Lower lobe of right lung (tissue), 2 donors: Measurements from ENCODE around the gene ZNF592. TPM values are rescaled to one million over a fixed set of nuclear protein-coding genes. Genes with fewer than 3 reads are reported as not detected.
A peak's percentile ranks its signal among the peaks of the same experiment; 100 is the strongest.

ENCODE experiments used
- ATAC-seq, 2 donors: fragments of 200-7000 bp; cut with Tn5 transposase; one replicate each; pipeline ENCODE4 v1.9.1; 2020 to 2022; ENCODE audit warnings: mild to moderate bottlenecking in 2 of 2, moderate library complexity in 2 of 2
- DNase-seq: peaks from one replicate; pipeline ENCODE4 v3.0.0-alpha.2; 2020
- H3K27ac ChIP-seq: fragments of 200-600 bp; one replicate; pipeline ENCODE4 v1.8.0; 2022
- H3K27me3 ChIP-seq: fragments of 200-600 bp; one replicate; pipeline ENCODE4 v1.8.0; 2022; ENCODE audit warnings: low read depth
- H3K36me3 ChIP-seq: fragments of 200-600 bp; one replicate; pipeline ENCODE4 v1.8.0; 2022; ENCODE audit warnings: mild to moderate bottlenecking
- H3K4me1 ChIP-seq: fragments of 200-600 bp; one replicate; pipeline ENCODE4 v1.8.0; 2022
- H3K4me3 ChIP-seq: fragments of 200-600 bp; one replicate; pipeline ENCODE4 v1.8.0; 2022; ENCODE audit warnings: mild to moderate bottlenecking
- H3K9me3 ChIP-seq: fragments of 200-600 bp; one replicate; pipeline ENCODE4 v1.8.0; 2022
- intact Hi-C: fragments of 100-400 bp; cut with DNase I; formaldehyde crosslinking; loops from one replicate; pipeline ENCODE4 v1.11.0; 2022
- total RNA-seq: library from RNA; stranded (reverse); fragmentation: NEBNext Ultra II Directional; extraction: Animal tissue kit (Norgen Biotek cat#: 25700); gene quantifications from one replicate; pipeline ENCODE4 v1.2.1, GENCODE V29; 2021
- TF ChIP-seq, protein P1 (sequence below): fragments of 200-600 bp; IDR thresholded peaks from one replicate; pipeline ENCODE4 v1.8.0; 2022; ENCODE audit warnings: antibody characterized with exemption, mild to moderate bottlenecking
- donor health status: DM: no; HTN: yes; CAD: no; lungs with severe emphysema.

The ZNF592 gene
- total RNA-seq, 1 donor from 2014 or later = 34.8 TPM

DNA sequence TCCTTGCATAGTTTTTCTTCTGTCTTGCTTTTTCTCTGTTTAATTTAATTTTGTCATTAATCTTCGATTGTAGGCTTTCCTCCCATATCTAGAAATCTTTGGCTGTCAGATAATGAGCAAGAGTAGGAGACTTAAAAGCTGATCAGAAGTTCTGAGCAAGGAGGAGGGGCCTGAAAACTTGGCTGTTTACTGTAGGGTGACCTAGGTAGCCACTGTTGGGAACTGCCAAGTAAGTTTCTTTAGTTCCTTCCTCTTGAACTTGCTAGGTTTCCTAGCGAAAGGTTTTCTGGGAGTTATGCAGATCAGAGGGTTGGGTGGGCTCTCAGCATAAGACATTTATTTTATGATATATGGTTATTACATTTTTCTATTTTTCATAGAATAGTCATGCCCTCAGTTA, 83.2 kb downstream of the ZNF592 start:
- no peak for ATAC-seq
- intact Hi-C loops = no loop called here
- H3K27me3 ChIP-seq = no peaks in the 10 kb centered on the region
- H3K4me3 ChIP-seq = no peak overlapping the region
- DNase-seq = no peak
- H3K9me3 ChIP-seq = no peaks in the 10 kb centered on the region
- no peaks in the 10 kb centered on the region for H3K36me3 ChIP-seq
- peaks cover 28% of the 10 kb centered on the region for H3K4me1 ChIP-seq
- TF ChIP-seq, protein P1, sequence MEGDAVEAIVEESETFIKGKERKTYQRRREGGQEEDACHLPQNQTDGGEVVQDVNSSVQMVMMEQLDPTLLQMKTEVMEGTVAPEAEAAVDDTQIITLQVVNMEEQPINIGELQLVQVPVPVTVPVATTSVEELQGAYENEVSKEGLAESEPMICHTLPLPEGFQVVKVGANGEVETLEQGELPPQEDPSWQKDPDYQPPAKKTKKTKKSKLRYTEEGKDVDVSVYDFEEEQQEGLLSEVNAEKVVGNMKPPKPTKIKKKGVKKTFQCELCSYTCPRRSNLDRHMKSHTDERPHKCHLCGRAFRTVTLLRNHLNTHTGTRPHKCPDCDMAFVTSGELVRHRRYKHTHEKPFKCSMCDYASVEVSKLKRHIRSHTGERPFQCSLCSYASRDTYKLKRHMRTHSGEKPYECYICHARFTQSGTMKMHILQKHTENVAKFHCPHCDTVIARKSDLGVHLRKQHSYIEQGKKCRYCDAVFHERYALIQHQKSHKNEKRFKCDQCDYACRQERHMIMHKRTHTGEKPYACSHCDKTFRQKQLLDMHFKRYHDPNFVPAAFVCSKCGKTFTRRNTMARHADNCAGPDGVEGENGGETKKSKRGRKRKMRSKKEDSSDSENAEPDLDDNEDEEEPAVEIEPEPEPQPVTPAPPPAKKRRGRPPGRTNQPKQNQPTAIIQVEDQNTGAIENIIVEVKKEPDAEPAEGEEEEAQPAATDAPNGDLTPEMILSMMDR = no peak
- H3K27ac ChIP-seq = no peak overlapping the region

DNA sequence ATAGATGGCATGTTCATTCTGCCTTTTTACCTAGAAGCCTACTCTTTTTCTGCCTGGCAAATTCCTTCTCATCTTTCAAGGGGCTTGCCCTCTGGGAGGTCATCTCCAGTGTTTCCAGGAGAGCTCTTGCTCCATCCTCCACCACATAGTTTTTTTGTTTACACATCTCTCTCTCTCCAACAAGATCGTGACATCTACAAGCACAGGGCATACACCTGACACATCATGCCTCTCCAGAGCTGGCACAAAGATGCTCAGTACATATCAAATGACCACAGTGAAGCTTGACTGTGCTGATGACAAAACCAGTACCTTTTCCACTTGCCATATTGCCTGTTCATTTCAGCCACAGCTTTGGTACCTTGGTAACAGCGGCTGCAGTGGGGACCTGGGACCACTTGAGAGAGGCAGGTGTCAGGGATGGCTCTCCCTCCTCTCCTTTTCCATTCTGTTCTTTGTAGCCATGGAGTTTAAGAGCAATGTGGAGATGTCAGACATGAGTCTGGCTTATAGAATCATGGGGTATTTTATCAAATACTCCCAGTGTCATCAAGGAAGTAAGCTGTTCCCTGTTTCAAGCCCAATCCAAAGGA, 84.2 kb downstream of the ZNF592 start:
- no peak for DNase-seq
- Histone ChIP-seq H3K9me3 (no peaks in the 10 kb centered on the region), H3K36me3 (no peaks in the 10 kb centered on the region), H3K27ac (no peak overlapping the region), H3K27me3 (no peaks in the 10 kb centered on the region), H3K4me1 (peaks cover 25% of the 10 kb centered on the region), H3K4me3 (no peak overlapping the region)
- intact Hi-C loops = no loop called here
- peak; percentile 15 to 27 for ATAC-seq
- TF ChIP-seq, protein P1 = no peak

DNA sequence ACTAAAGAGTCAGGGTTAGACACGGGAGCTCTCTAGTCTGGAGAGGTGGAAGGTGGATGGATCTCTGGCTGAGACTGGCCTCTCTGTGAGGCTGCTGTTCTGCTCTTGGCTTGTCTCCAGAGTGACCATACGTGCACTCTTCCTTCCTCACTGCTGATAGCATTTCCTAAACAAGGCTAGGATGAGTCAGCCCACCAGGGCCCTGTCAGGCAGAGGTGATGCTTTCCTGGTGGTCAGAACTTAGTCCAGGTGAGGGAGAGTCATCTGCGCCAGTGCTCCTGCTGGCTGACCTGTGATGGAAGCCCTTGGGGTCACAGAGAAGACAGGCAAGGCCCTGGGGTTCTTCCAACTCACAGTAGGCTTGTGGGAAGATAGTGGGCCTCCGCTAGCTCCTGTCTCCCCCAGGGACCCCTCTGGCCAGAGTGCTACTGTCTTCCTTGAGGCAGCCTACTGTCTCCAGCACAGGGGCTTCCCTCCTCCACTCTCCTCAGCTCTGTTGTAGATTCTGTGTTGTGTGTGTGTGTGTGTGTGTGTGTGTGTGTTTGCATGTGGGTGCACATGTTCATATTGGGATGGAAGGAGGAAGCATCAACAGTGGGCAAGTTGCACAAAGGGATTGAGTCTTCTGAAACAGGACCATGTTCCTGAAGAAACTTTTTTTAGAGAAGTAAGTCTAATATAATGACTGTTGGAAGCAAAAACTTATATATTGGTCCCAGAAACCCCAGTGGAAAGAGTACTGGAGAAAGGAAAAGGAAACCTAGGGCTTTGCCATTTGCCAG, 85.2 kb downstream of the ZNF592 start:
- intact Hi-C loops = no loop called here
- Histone ChIP-seq H3K4me3 (no peak overlapping the region), H3K27me3 (no peaks in the 10 kb centered on the region), H3K9me3 (no peaks in the 10 kb centered on the region), H3K27ac (no peak overlapping the region), H3K4me1 (peaks cover 25% of the 10 kb centered on the region), H3K36me3 (no peaks in the 10 kb centered on the region)
- DNase-seq (no peak), ATAC-seq (peak in 1 of 2 donors; percentile 28)
- TF ChIP-seq, protein P1 = no peak

DNA sequence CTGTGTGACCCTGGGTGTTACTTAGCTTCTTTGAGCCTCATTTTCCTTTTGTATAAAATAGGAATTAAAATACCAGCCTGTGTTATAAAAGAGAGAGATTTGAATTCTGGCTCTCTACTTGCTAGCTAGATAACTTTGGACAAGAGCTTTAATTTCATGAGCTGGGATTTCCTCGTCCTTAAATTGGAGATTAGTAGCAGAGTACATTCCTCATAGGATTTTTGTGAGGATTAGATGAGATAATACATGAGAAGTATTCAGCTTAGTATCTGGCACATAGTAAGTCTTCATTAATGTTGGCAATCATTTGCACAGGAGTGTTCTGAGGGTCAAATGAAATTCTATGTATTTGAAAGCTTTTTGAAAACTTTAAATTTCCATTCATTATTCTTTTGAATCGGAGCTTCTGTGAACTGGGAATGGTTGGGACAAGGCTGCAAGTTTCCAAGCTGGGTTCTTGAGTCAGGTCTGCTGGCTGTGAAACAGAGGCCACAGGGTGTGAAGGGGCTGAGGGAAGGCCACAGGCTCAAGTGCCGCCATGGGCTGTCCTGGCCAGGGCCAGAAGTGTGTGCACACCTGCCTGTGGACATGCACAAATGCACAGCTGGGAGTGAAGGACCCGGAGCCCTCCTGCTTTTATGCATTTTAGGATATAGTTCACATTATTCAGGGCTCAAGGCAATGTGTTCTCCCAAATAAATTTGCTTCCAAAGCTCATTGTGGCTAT, 86.0 kb downstream of the ZNF592 start:
- peaks cover 25% of the 10 kb centered on the region for H3K4me1 ChIP-seq
- no peaks in the 10 kb centered on the region for H3K36me3 ChIP-seq
- TF ChIP-seq, protein P1 = no peak
- H3K27ac ChIP-seq = no peak overlapping the region
- ATAC-seq = no peak
- no peak for DNase-seq
- H3K27me3 ChIP-seq = no peaks in the 10 kb centered on the region
- H3K4me3 ChIP-seq = no peak overlapping the region
- intact Hi-C loops = no loop called here
- H3K9me3 ChIP-seq = no peaks in the 10 kb centered on the region

DNA sequence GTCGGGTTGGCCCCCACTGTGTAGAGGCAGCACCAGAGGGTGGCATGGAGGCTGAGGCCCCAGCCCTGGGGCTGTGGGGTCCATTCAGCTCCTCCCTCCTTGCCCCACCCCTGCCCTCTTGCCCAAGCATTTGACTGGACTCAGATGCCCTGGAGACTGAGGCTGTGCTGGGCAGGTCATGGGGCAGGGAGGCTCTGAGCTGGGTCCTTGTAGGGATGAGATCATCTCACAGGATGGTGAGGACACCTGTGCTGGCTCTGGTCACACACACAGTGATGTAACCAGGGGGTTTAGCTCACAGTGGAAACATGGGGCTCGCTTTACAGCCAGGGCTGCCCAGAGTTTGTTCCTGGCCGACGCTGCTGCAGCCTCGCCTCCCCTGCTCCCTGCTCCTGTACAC, 86.6 kb downstream of the ZNF592 start:
- DNase-seq (no peak), ATAC-seq (no peak)
- no peak overlapping the region for H3K27ac ChIP-seq
- peaks cover 27% of the 10 kb centered on the region for H3K4me1 ChIP-seq
- intact Hi-C loops = no loop called here
- TF ChIP-seq, protein P1 = no peak
- H3K27me3 ChIP-seq = no peaks in the 10 kb centered on the region
- no peaks in the 10 kb centered on the region for H3K36me3 ChIP-seq
- no peak overlapping the region for H3K4me3 ChIP-seq
- H3K9me3 ChIP-seq = no peaks in the 10 kb centered on the region
